GM18511 (cell line): Measurements from ENCODE around the gene DGKE.

Experiments used
- ATAC-seq: cut with Tn5 transposase; IDR thresholded peaks from one replicate; pipeline ENCODE4 v1.9.1; 2021; ENCODE audit warnings: mild to moderate bottlenecking, moderate library complexity; ENCODE audit not compliant: unreplicated experiment

Gene DGKE

DNA sequence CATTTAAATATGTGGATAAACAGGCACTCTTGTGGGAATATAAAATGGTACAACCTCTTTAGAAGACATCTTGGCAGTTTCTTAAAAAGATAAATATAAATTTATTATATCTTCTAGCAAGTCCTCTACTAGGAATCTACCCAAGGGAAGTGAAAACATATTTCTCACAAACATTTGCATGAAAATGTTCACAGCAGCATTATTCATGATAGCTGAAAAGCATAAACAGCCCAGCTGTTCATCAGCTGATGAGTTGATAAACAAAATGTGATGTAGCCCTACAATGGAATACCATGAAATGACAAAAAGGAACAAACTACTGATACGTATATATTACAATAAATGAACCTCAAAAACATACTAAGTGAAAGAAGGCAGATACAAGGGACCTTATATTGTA lies 12.0 kb downstream of the DGKE start:
- ATAC-seq, result no peak

DNA sequence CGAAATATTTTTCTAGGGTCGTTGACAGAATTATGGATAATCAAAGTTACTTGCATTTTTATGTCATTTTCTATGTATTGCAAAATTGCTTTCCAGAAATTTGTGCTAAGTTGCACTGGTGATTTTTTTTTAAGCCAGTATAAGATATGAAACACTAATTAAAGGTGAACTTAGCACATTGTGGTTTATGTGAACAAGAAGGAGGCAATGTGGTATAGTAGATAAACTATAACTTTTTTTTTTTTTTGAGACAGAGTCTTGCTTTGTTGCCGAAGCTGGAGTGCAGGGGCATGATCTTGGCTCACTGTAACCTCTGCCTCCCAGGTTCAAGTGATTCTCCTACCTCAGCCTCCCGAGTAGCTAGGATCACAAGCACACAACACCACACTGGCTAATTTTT lies 13.2 kb downstream of the DGKE start:
- ATAC-seq, result no peak

DNA sequence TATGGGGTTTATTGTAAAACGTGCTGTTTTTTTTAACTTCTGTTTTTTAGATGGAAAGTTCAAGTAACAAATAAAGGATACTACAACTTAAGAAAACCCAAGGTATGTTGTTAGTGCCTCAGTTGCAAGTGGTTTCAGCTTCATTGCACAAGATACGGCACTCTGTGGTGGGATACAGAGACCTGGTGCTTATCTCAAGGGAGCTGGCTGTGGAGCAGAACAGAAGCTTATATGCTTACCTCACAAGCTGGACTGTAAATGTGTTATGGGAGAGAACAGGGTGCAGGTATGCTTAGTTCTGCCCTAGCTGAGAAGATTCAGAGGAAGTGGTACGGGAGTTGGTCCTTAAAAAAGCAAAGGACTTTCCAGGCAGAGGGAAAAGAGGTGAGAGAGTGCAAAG lies 15.2 kb downstream of the DGKE start:
- no peak for ATAC-seq

DNA sequence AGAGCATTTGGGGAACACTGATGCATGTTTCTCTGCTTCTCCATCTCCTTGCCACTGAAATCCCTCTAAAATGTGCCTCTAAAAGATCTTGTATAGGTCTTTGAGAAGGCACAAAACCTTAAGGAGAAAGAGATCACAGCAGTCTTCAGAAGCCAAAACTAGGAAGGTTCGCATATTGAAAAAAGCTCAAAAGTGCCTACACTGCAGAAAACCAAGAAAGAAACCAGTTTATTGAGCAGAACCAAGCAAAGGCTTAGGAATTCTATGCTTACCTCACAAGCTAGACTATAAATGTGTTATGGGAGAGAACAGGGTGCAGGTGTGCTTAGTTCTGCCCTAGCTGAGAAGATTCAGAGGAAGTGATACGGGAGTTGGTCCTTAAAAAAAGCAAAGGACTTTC lies 16.6 kb downstream of the DGKE start:
- no peak for ATAC-seq

DNA sequence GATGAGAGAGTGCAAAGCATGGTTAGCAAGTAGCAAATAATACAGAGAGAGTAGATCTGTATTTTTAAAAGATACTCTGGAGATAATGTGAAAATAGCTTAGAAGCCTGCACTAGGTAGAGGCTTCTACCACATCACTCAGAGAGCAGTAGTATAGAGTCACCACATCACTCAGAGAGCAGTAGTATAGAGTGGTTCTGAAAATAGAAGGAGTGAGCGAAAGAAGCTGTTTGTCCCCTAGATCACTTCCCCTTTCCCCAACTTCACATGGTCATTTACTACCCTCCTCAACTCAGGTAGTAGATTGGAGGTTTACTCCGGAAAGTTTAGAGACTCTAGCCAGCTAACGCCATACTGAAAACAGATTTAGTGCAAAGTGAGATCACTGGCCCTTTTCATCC lies 17.1 kb downstream of the DGKE start:
- peak; percentile 74 for ATAC-seq

DNA sequence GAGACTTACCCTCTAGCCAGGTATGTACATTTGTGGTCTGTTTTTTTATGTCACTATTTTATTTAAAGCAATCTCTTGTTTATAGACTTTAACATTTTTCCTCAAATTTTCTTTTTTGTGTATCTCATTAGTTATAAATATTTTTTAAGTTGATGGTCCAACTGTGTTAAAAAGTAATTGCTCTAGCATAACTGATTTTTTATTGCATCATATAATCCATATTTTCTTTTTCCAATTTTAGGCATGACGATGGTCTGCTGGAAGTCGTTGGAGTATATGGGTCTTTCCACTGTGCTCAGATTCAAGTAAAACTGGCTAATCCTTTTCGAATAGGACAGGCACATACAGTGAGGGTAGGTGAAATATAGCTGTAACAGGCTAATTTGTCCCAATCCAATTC lies 27.9 kb downstream of the DGKE start:
- no peak for ATAC-seq

DNA sequence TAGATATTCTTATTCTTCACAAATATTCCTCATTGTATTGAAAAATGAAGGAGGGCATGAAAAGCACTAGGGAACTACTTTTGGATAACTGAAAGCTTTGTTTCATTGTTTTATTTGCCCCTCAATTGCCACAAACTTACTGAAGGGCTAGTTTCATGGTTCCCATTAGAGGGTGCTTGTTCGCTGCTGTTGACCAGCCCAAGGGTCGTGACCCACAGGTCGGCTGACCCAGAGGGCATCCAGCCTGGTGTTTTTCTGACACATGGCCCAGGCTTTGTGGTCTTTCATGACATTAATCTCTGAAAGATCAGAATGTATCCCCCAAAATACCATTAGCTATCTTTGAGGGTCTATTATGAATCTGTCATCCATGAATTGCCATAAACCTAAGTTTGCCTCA lies 30.0 kb downstream of the DGKE start:
- ATAC-seq, result no peak

DNA sequence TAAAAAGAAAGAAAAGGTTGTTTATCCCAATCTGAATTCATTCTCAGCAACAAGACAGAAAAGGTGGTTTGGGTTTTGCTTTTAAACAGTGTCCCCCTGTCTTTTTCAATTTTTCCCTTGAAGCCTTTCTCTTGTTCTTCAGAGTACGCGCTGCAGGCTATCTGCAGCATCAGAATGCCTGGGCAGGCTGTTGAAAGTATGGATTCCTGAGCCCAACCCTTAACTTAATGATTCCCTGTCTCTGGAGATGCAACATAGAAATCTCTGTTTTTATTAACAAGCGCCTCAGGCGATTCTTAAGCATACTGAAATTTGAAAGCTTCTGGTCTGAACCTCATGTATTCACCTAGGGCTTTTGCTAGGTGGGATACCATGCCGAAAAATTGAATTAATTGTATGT lies 32.1 kb downstream of the DGKE start:
- no peak for ATAC-seq

DNA sequence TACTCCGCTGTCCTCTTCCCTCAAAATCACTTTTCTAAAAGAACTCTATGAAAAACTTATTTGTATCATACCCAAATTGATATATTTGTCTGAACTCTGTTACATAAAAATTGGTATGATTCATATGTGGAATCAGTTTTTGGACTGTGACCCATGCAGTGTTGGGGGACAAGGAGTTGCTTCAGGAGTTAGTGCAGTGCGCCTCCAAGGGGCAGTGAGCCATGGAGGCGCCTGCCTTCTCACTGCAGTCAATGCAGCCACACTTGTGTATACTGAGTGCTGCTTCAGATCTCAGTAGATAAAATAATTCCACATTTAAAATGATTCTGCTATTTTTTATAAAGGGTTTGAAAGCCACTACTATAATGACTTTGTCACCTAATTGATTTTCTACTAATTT lies 32.5 kb downstream of the DGKE start:
- no peak for ATAC-seq

DNA sequence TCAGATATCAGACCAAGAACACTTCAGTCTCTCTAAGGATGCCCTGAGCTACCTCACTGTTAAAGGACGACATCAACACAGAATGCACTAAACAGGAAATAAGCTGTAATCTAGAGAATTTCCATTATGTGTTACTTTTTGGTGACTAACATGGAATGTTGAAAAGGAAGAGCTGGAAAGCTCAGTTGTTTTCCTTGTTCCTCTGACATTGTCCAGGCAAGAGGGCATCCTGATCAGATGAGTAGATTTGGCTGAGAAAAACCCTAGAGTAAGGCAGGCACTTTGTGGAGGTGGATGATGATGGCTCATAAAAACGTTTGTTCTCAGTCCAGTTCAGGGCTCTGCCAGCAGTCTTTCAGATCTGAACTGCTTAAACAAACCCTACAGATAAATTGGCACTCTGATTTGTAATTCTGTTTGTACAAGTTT lies 34.0 kb downstream of the DGKE start:
- ATAC-seq, result no peak

DNA sequence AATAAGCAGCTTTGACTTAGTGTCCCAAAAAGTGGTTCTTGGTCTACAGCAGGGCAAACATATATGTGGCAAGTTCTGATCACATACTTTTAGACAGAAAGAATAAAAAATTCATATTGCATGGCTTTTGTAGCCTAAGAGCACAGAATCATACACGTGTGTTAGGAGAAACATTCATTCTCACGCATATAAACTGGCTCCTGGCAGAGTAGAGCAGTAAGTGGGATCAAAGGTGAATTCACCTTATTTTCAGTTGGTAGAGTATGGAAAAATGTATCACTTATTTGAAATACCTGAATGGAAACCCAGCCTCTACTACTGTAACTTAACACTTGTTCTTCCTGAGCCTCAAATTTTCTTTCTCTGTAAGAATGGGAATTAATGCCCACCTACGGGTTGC lies 34.8 kb downstream of the DGKE start:
- no peak for ATAC-seq

DNA sequence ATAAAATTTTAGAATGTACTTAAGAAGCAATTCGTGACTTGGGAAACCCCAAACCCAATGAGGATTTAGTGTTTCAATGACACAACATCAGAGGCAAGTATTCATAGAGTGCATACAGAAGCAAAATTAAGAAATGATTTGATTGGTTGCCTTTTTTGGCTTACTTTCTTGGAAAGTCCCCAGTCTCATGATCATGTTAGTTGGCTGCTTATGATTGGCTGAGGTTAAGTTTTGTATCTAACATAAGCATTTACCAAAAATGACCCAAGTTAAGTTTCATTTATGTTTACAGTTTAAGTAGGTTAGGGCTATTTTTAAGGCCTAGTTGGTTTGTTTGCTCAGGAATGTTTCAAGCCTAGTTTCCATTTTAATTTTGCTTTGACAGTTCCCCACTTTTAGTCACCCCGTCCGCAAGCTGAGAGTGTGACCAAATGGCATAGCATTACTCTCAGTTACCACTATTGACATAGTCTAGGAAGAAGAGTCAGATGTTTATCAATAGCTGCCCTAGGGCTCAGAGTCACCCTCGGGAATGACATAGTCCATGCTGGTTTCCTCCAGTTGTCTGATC lies 36.2 kb downstream of the DGKE start:
- ATAC-seq, result peak; percentile 75

DNA sequence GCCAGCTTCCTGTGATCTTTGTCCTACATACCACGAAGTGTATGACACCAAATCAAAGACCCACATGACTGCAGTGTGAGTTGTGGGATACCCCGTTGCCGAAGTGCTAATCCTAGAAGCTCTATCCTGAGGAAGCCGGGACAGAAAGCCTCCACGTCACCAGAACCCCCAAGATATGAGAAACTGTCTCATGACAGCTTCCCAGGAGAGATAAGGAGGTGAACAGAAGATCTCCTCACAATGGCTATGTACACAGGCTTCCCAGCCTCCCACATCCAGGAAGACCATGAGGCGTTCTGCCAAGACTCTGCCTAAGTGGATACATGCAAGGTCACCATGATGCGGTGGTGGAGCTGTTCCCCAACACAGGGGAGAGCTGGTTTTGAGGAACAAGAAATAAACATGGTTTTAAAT lies 42.8 kb downstream of the DGKE start:
- no peak for ATAC-seq

DNA sequence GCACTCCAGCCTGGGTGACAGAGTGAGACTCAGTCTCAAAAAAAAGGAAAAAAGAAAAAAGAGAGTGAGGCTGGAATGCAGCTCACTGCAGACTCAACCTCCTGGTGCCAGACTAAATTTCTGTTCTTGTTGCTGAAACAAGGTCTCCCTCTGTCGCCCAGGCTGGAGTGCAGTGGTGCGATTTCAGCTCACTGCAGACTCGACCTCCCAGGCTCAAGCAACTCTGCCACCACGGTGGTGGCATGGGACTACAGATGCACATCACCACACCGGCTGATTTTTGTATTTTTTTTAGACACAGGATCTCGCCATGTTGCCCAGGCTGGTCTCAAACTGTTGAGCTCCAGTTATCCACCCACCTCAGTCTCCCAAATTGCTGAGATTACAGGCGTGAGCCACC lies 45.3 kb downstream of the DGKE start:
- no peak for ATAC-seq

DNA sequence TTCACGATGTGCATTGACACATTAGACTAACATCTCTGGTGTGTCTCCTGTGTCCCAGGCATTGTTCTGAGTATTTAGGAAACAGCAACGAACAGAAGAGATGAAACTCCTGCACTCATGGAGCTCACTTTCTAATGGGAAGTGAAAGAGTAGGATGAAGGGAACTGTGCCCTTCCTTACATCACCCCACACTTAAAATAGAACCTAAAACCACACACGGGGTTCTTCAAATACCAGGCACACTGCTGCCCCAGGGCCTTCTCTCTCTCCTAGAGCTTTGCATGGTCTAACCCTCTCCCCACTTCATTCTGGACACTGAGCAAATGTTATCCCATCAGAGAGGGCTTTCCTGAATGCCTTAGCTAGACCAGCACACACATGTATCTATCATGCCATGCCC lies 46.2 kb downstream of the DGKE start:
- ATAC-seq, result no peak

DNA sequence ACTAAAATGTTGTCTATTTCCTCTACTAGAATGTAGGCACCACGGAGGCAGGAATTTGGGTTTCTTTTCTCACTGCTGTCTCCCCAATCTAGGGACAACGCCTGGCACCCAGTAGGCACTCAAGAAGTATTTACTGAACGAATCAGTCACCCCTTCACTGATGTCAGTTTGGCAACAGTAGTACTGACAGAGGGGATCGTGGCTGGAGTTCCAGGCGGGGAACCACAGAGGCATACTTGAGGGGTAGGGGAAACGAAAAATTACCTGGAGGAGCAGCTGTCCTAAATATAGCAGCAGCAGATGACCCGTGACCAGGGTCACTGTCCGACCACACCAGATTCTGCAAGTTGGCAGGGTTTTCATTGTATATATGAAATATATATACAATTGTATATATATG lies 46.6 kb downstream of the DGKE start:
- no peak for ATAC-seq

DNA sequence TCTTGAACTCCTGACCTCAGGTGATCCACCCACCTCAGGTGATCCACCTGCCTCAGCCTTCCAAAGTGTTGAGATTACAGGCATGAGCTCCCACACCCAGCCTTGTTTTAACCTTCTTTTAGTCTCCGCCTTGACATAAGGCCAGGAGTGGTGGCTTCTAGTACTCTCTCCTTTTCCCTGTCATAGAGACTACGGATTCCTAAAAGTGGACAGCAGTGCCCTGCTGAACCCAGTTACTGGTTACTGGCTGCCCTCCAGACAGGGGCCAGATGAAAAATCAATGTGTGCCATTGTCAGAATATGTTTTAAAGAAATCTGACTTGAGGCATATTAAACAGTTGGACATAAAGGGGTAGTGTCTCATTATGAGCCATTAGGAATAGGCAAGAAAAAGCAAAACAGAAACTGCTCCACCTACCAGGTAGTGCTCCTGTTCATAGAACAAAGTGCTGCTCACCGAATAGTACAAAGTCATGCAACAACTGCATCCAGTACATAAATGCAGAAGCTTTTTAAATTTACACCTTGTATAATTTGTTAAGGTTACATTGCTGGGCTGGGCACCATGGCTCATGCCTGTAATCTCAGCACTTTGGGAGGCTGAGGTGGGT lies 47.8 kb downstream of the DGKE start:
- no peak for ATAC-seq

DNA sequence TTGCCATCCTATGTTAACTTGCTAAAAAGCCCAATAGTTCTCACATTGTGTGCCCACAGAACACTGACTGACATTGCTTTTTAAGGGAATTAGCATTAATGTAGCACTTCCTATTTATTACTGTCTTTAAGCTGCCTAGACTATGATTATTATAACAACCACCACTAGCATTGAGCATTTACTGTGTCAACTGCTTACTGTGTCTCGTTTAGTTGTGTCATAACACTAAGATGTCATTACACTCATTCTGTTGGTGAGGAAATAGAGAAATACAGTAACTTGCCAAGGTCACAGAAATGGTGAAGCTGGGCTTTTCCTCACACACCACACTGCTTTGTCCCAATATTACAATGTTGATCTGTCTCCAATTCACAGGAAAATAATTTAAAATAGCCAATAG lies 49.7 kb downstream of the DGKE start:
- ATAC-seq, result no peak

DNA sequence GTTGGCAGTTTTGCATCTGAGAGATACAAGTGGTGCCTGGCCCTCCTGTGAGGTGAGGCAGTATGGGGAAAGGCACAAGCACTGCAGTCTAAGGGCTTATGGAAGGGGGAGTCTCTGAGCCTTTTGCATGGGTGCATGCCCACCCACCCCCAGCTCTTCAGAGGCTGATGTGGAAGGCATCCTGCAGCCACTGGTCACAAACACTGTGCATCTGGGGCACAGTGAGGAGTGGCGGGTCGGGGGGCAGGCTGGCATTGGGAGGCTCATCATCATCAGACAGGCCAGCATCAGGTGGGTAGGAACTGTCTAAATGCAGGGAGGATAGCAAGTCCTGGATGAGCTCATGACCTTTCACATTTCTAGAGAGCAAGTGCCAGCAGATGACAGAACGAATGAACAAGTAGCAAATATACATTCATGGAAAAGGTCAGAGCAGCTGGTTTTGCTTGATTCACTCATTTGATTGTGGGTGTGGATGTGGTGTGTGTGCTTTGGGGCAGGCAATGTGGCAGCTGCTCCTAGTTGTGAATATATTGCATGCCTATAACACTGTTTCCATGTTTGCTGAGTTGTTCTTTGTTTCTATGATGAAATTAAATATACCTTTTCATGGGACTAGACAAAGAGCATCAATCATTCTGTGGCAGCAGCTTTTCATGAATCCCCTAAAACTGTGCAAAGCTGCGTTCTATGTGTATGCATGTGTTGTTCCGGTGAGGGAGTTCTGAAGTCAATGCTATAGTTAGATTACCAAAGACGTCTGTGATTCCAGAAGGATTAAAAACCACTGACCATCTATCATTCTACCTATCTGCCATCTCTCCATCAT lies 50.7 kb downstream of the DGKE start:
- ATAC-seq, result no peak

DNA sequence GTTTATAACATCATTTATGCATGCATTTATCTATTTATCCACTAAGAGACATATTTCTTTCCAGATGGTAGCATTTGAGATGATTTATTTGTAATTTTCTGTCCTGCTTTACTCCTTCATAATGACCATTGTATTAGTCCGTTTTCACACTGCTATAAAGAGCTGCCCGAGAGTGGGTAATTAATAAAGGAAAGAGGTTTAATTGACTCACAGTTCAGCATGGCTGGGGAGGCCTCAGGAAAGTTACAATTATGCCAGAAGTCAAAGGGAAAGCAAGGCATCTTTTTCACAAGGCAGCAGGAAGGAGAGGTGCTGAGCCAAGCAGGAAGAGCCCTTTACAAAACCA lies 51.3 kb downstream of the DGKE start:
- ATAC-seq, result no peak

DNA sequence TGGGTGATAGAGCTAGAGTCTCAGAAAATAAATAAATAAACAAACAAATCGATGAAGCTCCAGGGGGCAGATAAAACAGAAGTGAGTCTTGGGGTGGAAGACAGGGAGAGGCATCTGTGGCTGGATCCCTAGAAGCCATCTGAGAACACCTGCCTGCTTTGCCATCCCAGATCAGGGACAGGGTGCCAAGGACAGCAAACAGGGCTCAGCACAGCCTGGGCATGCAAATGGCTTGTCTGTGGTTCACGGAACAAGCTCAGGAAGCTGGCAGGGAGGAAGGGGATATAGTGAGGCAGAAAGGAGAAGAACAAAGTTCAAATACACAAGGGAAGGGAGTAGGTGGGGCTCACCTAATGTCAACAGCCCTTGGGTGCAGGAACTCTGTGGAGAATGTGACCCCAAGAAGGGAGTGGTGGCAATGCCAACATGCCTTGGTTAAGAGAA lies 52.4 kb downstream of the DGKE start:
- no peak for ATAC-seq

DNA sequence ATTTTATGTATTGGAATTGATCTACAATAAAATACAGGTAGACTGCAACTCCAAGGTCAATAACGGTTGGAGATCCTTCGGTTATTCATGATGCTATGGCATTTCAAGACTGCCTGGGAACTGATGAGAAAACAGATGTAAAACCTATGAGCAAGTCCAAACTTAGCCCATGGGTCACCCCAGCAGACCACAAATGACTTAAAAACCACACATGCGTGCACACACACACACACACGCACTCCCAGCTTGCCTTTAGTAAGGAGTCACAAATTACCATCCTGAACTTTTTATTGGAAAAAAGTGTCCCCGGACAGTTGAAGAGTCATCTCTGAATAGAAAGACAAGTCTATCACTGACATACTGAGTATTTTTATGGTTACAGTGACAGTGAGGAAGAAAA lies 53.2 kb downstream of the DGKE start:
- ATAC-seq, result no peak
